ENCODE measurements around the gene AKR1E2.
A peak's percentile ranks its signal among the peaks of the same experiment; 100 is the strongest.

Gene AKR1E2

DNA sequence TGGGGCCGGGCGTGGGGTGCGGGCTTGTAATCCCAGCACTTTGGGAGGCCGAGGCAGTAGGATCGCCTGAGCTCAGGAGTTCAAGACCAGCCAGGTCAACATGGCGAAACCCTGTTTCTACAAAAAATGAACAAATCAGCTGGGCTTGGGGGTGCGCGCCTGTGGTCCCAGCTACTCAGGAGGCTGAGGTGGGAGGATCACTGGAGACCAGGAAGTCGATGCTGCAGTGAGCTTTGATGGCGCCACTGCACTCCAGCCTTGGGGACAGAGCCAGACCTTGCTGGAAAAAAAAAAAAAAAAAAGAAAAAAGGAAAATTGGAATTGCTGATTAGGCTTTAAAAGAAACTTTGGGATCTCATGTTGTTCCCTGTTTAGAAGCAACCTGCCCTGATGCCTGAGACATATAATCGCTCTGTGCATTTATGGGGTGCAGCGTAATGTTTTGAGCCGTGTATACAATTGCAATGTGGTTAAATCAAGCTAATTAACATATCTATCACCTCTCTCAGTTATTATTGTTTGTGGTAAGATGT is 851 bp downstream of the AKR1E2 start:
- TF ChIP-seq, protein P1, sequence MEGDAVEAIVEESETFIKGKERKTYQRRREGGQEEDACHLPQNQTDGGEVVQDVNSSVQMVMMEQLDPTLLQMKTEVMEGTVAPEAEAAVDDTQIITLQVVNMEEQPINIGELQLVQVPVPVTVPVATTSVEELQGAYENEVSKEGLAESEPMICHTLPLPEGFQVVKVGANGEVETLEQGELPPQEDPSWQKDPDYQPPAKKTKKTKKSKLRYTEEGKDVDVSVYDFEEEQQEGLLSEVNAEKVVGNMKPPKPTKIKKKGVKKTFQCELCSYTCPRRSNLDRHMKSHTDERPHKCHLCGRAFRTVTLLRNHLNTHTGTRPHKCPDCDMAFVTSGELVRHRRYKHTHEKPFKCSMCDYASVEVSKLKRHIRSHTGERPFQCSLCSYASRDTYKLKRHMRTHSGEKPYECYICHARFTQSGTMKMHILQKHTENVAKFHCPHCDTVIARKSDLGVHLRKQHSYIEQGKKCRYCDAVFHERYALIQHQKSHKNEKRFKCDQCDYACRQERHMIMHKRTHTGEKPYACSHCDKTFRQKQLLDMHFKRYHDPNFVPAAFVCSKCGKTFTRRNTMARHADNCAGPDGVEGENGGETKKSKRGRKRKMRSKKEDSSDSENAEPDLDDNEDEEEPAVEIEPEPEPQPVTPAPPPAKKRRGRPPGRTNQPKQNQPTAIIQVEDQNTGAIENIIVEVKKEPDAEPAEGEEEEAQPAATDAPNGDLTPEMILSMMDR (IDR thresholded peaks at IDR 0.05; ENCODE audit: poor library complexity, severe bottlenecking), result no peak
- no peaks in the 10 kb centered on the region for H3K36me3 ChIP-seq (ENCODE audit: low read depth)
- no peaks in the 10 kb centered on the region for H3K9me3 ChIP-seq (ENCODE audit: severe bottlenecking)
- H3K4me1 ChIP-seq (ENCODE audit: insufficient read depth, poor library complexity, severe bottlenecking), result no peaks in the 10 kb centered on the region
- H3K27me3 ChIP-seq (ENCODE audit: insufficient read depth, poor library complexity, severe bottlenecking), result no peaks in the 10 kb centered on the region
- no peak for ATAC-seq (ENCODE audit: low read depth)
- peak overlapping the region; percentile 29 for H3K27ac ChIP-seq (ENCODE audit: poor library complexity, severe bottlenecking)
- peak overlapping the region; percentile 39 for H3K4me3 ChIP-seq (ENCODE audit: severe bottlenecking)
- no peak for DNase-seq (ENCODE audit: low spot score)

DNA sequence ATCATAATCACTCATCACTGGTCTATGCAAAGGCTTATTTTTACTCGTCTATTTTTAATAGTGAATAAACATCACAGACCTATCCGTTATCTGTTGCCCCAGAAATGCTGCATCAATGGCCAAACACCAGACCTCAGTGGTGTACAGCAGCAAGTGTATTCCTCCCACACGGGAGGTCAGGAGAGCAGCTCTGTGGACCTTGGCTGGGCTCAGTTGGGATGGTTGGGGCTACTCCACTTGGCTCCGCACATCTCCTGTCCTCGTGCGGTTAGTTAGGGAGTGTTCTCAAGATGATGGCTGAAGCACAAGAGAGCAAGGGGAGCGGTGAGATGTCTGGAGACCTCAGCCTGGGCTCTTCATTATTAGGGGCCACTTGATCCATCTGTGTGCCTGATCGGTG is 2.0 kb downstream of the AKR1E2 start:
- ATAC-seq (ENCODE audit: low read depth) (no peak), DNase-seq (ENCODE audit: low spot score) (no peak)
- no peak overlapping the region for H3K4me3 ChIP-seq (ENCODE audit: severe bottlenecking)
- H3K27me3 ChIP-seq (ENCODE audit: insufficient read depth, poor library complexity, severe bottlenecking), result no peaks in the 10 kb centered on the region
- H3K4me1 ChIP-seq (ENCODE audit: insufficient read depth, poor library complexity, severe bottlenecking), result no peaks in the 10 kb centered on the region
- H3K36me3 ChIP-seq (ENCODE audit: low read depth), result no peaks in the 10 kb centered on the region
- no peaks in the 10 kb centered on the region for H3K9me3 ChIP-seq (ENCODE audit: severe bottlenecking)
- no peak overlapping the region for H3K27ac ChIP-seq (ENCODE audit: poor library complexity, severe bottlenecking)
- TF ChIP-seq, protein P1 (IDR thresholded peaks at IDR 0.05; ENCODE audit: poor library complexity, severe bottlenecking), result no peak

DNA sequence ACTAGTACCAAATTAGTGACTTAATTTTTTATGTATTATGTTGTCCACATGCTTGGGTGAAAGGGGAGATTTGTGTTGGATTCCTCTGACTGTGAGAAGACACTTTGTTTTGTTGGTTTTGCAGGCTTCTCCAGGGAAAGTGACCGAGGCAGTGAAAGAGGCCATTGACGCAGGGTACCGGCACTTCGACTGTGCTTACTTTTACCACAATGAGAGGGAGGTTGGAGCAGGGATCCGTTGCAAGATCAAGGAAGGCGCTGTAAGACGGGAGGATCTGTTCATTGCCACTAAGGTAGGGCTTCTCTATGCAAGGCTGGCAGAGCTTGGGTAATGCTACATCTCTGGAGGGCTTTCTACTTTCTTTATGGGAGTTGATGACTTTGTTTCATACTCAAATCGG is 4.5 kb downstream of the AKR1E2 start:
- TF ChIP-seq, protein P1 (IDR thresholded peaks at IDR 0.05; ENCODE audit: poor library complexity, severe bottlenecking), result no peak
- DNase-seq (ENCODE audit: low spot score), result no peak
- H3K36me3 ChIP-seq (ENCODE audit: low read depth), result no peaks in the 10 kb centered on the region
- H3K9me3 ChIP-seq (ENCODE audit: severe bottlenecking), result no peaks in the 10 kb centered on the region
- no peak overlapping the region for H3K4me3 ChIP-seq (ENCODE audit: severe bottlenecking)
- no peak overlapping the region for H3K27ac ChIP-seq (ENCODE audit: poor library complexity, severe bottlenecking)
- no peak for ATAC-seq (ENCODE audit: low read depth)
- H3K27me3 ChIP-seq (ENCODE audit: insufficient read depth, poor library complexity, severe bottlenecking), result no peaks in the 10 kb centered on the region
- H3K4me1 ChIP-seq (ENCODE audit: insufficient read depth, poor library complexity, severe bottlenecking), result no peaks in the 10 kb centered on the region

DNA sequence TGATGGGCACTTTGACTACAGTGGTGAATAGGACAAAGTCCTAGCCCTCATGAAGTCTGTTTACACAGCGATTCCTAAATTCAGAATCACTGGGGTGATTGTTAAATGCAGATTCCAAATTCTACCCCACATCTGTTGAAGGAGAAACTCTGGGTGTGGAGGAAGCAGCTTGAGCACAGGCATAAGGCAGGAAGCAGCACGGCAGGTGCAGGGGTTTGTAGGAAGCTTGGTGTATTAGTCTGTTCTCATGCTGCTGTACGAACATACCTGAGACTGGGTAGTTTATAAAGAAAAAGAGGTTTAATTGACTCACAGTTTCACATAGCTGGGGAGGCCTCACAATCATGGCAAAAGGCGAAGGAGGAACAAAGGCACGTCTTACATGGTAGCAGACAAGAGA is 5.1 kb downstream of the AKR1E2 start:
- Histone ChIP-seq H3K4me1 (ENCODE audit: insufficient read depth, poor library complexity, severe bottlenecking) (no peaks in the 10 kb centered on the region), H3K4me3 (ENCODE audit: severe bottlenecking) (no peak overlapping the region), H3K27me3 (ENCODE audit: insufficient read depth, poor library complexity, severe bottlenecking) (no peaks in the 10 kb centered on the region), H3K36me3 (ENCODE audit: low read depth) (no peaks in the 10 kb centered on the region), H3K27ac (ENCODE audit: poor library complexity, severe bottlenecking) (no peak overlapping the region), H3K9me3 (ENCODE audit: severe bottlenecking) (no peaks in the 10 kb centered on the region)
- DNase-seq (ENCODE audit: low spot score) (no peak), ATAC-seq (ENCODE audit: low read depth) (no peak)
- TF ChIP-seq, protein P1 (IDR thresholded peaks at IDR 0.05; ENCODE audit: poor library complexity, severe bottlenecking), result no peak

DNA sequence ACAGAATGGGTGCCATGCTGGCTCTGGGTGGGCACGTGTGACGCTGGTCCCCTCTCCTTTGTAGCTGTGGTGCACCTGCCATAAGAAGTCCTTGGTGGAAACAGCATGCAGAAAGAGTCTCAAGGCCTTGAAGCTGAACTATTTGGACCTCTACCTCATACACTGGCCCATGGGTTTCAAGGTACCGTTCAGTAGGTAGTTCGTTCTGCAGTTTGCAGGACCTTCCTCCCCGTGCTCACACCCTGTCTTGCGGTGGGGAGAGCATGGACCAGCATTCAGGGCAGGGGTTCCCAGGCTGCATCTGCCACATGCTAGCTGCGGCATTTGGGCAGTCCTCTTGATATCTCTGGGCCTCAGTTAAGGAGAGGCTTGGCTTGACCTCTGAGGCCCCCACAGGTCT is 7.3 kb downstream of the AKR1E2 start:
- no peaks in the 10 kb centered on the region; the same call in 1 of the 2 replicates for H3K36me3 ChIP-seq (ENCODE audit: low read depth)
- no peak overlapping the region for H3K27ac ChIP-seq (ENCODE audit: poor library complexity, severe bottlenecking)
- no peaks in the 10 kb centered on the region for H3K9me3 ChIP-seq (ENCODE audit: severe bottlenecking)
- no peak overlapping the region for H3K4me3 ChIP-seq (ENCODE audit: severe bottlenecking)
- no peaks in the 10 kb centered on the region for H3K27me3 ChIP-seq (ENCODE audit: insufficient read depth, poor library complexity, severe bottlenecking)
- TF ChIP-seq, protein P1 (IDR thresholded peaks at IDR 0.05; ENCODE audit: poor library complexity, severe bottlenecking), result no peak
- no peaks in the 10 kb centered on the region for H3K4me1 ChIP-seq (ENCODE audit: insufficient read depth, poor library complexity, severe bottlenecking)
- ATAC-seq (ENCODE audit: low read depth) (no peak), DNase-seq (ENCODE audit: low spot score) (no peak)

Data from RWPE2 (cell line).